Measurements from ENCODE around the gene TSPOAP1.

GRCh38 chr17:58329035-58329809 lies 627 bp upstream of the TSPOAP1 start:
- TF ChIP-seq, protein P1, sequence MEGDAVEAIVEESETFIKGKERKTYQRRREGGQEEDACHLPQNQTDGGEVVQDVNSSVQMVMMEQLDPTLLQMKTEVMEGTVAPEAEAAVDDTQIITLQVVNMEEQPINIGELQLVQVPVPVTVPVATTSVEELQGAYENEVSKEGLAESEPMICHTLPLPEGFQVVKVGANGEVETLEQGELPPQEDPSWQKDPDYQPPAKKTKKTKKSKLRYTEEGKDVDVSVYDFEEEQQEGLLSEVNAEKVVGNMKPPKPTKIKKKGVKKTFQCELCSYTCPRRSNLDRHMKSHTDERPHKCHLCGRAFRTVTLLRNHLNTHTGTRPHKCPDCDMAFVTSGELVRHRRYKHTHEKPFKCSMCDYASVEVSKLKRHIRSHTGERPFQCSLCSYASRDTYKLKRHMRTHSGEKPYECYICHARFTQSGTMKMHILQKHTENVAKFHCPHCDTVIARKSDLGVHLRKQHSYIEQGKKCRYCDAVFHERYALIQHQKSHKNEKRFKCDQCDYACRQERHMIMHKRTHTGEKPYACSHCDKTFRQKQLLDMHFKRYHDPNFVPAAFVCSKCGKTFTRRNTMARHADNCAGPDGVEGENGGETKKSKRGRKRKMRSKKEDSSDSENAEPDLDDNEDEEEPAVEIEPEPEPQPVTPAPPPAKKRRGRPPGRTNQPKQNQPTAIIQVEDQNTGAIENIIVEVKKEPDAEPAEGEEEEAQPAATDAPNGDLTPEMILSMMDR (IDR thresholded peaks at IDR 0.05) = no peak
- no peak for TF ChIP-seq POLR2A (IDR thresholded peaks at IDR 0.05)

Measured in testis (tissue), 2 donors.